Daoy (cell line): ENCODE data around the gene TMEM247. TPM values are rescaled to one million over a fixed set of nuclear protein-coding genes. Genes with fewer than 3 reads are reported as not detected.

Experiments used
- DNase-seq: peaks from one replicate; pipeline ENCODE4 v3.0.0-alpha.2; 2015; ENCODE audit warnings: low read depth
- total RNA-seq: library from RNA; depleted of rRNA; stranded (reverse); fragments of >200 nt; shearing (Covaris generic); gene quantifications from 2 replicates; pipeline ENCODE4 v1.2.3, GENCODE V29; 2014; rRNA removed

Gene TMEM247
- not detected in 2 replicates for total RNA-seq

- DNase-seq, result no peak
These were observed at the start of gene TMEM247 for GRCh38 chr2:46479265-46479664. Gene TMEM247, plus strand, starts transcription at chr2:46479565.

DNA sequence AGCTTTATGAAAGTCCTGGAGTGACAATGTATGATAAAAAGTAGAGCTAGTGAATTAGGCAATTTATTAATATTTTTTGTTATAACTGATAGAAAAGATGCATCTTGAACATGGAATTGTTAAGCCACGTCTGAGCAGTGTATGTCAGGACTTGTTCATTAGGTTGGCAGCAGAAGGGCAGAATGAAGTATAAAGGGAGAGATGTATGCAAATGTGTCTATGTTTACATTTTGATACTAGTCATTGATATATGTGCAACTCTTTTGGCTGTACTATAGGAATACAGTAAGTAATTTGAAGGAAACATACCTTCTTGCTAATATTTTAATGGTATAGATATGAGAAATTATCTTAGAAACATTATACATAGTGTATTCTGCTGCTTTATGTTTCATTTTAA, 49.0 kb upstream of the TMEM247 start:
- no peak for DNase-seq

DNA sequence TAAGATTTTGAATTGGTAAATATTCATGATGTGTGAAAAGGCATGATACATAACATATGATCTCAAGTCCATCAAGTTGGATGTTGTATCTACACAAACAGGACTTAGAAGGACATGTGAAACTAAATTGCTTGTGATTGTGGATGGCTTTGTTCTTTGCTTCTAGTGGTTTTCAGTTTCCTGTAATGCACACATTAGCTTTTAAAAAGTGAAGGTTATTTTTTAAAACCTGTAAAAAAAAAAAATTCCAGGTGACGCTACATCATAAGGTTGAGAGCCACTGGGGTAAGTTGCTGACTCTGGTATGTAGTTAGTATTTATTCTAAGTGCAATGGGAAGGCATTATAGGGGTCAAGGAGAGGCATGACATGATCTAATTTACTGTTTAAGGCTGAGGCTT, 48.4 kb upstream of the TMEM247 start:
- no peak for DNase-seq

DNA sequence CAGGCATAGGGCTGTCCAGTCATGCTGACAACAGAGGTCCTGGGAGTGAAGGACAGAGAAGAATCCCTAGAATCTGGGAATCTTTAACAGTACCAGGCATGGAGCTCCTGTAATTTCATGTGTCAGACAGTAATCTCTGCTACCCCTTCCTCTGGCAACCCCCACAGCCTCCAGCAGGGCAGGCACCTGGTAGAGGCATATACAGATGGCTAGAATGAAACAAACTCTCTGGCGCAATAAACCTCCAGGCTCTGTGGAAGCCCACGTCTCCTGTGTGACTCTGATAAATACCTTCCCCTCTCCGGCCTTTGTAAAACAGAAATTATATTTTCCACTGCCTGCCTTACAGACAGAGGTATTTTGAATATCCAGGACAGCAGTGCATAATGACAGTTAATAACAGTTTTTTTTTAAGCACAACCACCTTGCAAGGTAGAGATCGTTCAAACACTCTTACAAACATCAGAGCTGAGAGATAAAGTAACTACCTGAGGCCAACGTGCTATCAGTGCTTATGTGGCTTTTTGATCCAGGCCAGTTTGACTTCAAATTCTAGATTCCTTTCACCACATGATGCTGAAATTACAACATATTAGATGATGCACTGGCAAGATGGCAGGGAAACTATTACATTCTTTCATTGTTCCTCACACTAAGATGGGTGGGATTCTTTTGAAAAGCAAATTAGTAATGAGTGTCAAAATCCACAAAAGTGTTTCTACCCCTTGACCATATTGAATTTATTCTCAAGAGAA, 47.7 kb upstream of the TMEM247 start:
- no peak for DNase-seq

GRCh38 chr2:46434851-46435273, 44.5 kb upstream of the TMEM247 start:
- no peak for DNase-seq

DNA sequence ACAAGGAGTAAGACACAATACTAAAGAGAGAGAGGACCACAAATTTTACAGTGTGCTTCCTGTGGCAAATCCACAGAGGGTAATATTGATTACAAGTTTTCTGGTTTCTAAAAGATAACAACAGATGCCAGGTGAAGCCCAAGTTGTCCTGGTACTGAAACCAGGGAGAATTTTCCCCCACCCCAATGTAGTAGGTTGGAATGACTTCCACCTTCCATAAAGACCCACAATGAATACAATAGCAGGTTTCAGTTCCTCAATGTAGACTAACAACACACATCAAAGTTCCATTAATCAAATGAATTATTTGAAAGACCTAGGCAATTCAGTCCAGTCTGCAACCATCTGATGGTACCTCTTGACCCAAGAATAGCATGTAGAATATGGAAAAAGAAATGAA, 44.0 kb upstream of the TMEM247 start:
- no peak for DNase-seq

DNA sequence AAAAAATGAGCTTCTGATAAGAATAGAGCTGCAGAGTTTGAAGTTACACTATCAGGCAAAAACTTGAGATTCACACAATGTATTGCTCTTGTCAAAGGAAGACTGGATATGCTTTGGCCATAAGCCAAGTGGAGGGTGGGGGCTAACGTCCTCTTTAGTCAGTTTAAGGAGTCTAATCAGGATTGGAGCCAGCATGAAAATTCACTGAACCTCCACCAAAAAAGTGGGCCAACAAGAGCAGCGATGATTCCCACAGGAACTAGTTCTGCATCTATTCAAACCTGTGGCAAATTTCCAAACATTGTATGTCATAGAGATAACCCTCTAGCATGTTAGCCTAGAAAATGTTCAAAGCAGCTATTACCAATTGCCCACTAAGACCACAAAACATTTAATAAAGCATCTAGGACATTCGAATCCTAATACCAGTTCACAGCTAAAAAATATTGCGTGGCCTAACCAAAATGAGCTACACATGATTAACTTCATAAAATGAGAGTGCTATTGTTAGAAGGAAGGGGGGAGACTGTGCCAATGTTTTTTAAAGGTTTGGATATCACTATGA, 43.5 kb upstream of the TMEM247 start:
- no peak for DNase-seq

- DNase-seq, result no peak
These were observed 42.6 kb upstream of the TMEM247 start for GRCh38 chr2:46436800-46437199.

- DNase-seq, result no peak
These were observed 41.3 kb upstream of the TMEM247 start for GRCh38 chr2:46438102-46438501.

- no peak for DNase-seq
These were observed 40.6 kb upstream of the TMEM247 start for GRCh38 chr2:46438794-46439193.

GRCh38 chr2:46439582-46439981, 39.8 kb upstream of the TMEM247 start:
- no peak for DNase-seq

DNA sequence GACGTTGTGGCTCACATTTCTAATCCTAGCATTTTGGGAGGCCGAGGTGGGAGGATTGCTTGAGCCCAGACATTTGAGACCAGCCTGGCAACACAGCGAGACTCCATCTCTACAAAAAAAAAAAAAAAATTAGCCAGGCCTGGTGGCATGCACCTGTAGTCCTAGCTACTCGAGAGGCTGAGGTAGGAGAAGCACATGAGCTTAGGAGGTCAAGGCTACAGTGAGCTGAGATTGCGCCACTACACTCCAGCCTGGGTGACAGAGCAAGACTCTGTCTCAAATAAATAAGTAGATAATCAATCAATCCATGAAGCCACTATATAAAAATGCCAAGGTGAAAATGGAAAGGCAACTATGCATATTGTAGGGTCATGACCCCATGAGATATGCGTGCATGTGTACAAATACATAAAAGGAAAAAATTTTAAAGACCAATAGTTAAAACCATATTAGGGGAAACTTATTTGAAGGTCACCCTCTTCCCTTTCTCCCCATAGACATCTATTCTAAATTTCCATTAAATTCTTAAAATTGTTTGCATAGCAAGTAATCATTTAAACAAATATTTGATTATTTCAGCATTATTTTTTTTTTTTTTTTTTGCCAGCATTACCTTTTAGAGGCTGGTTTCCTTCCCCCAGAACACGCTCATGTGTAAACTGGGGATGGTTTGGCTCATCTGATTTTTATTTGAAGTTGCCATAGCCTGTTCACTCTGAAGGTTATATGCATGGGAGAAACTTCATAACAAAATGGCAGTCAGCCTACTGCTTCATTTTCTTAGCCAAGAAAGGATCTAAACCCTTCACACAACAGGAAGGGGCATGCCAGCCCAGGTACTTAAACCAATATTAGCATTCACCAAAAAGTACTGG, 37.3 kb upstream of the TMEM247 start:
- DNase-seq, result no peak

DNA sequence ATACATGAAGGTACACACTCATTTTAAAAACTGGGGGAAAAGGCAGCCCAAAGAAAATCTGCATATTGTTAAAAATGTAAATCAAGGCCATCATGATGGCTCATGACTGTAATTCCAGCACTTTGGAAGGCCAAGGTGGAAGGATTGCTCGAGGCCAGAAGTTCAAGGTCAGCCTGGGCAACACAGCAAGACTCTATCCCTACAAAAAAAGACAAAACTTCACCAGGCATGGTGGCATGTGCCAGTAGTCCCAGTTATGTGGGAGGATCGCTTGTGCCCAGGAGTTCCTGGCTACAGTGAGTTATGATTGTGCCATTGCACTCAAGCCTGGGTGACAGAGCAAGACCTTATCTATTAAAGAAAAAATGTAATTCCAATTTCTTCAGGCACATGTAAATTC, 34.6 kb upstream of the TMEM247 start:
- no peak for DNase-seq

DNA sequence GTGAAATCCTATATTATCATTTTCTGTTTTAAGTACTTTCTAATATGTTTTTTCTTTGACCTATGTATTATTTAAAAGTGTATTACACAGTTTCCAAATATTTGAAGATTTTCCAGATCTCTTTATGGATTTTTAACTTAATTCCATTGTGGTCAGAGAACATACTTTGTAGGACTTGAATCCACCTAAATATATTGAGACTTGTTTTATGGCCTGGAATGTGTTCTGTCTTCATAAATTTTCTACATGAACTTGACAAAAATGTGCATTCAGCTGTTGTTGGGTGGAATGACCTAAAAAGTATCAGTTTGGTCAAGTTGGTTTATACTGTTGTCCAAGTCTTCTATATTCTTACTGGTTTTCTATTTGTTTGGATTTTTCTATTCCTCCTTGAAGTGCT, 33.8 kb upstream of the TMEM247 start:
- no peak for DNase-seq

DNA sequence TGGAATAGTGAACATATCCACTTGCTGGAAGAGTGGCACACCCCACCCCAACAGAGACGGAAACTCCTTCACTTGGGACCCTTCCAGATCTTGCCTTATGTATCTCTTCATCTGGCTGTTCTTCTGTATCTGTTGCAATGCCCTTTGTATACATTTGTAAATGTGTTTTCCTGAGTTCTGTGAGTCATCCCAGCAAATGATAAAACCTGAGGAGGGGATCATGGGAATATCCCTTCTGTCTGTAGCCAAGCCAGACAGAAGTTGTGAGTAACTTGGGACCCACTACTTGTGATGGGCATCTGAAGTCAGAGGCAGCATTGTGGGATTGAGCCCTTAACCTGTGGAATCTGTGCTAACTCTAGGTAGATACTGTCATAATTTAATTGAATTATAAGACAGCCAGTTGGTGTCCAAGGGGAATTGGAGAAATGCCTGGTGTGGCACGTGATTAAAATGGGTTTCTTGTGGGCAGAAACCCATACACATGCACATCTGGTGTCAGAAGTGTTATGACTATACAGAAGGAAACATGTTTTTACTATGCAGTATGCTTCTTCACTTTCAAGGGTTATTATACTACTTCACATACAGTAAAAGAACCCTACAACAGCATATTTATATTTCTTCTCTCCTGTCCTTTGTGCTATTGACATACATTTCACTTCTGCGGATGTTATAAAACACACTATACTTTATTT, 32.3 kb upstream of the TMEM247 start:
- DNase-seq, result no peak

DNA sequence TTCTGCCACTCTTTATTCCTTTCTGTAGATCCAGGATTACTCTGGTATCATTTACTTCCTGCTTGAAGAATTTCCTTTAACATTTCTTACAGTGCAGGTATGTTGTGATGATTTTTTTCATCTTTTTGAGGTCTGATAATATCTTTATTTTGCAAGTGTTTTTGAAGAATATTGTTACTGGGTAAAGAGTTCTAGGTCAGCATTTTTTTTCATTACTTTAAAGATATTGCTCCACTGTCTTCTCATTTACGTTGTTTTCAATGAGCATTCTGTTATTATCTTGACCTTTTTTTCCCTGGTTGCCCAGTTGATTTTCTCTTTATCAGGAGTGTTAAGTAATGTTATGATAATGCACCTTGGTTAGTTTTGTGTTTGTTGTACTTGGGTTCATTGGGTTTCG, 31.7 kb upstream of the TMEM247 start:
- DNase-seq, result no peak

DNA sequence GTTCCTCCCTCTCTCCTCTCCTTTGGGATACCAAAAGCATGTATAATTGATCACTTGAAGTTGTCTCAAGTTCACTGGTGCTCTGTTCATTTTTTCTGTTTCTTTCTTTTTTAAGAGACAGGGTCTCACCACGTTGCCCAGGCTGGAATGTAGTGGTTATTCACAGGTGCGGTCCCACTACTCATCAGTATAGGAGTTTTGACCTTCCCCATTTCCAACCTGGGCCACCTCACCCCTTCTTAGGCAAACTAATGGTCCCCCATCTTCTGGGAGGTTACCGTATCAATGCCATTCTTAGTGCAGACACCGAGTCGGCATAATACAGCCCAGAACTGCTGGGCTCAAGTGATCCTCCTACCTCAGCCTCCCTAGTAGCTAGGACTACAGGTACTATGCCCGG, 31.3 kb upstream of the TMEM247 start:
- DNase-seq, result no peak

- no peak for DNase-seq
These were observed 30.7 kb upstream of the TMEM247 start for GRCh38 chr2:46448641-46449040.

- no peak for DNase-seq
These were observed 29.7 kb upstream of the TMEM247 start for GRCh38 chr2:46449700-46450099.

DNA sequence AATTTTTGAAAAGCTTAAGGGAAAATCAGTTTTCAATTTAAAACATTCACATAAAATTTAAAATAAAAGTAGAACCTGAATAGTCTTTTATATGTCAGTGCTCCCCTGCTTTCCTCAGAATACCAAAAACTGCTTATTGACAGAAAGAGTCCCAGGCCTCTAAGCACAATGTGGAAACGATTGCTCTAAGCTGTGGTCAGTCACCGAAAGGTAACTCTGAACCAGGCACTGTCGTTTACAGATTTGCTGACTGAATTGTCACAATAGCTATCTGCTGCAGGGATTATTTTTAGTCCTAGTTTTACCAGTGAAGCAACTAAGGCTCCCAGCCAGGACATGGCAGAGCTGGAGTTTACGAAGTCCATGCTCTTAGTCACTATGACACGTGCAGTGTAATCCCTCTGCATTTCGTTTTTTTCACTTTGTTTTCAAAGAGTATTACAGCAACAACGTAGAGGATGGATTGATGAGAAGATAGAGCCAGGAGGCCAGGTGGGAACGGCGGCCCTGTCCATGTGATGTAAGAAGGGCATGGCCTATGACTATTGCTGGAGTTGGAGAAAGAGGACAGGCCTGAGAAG, 28.1 kb upstream of the TMEM247 start:
- DNase-seq, result no peak

DNA sequence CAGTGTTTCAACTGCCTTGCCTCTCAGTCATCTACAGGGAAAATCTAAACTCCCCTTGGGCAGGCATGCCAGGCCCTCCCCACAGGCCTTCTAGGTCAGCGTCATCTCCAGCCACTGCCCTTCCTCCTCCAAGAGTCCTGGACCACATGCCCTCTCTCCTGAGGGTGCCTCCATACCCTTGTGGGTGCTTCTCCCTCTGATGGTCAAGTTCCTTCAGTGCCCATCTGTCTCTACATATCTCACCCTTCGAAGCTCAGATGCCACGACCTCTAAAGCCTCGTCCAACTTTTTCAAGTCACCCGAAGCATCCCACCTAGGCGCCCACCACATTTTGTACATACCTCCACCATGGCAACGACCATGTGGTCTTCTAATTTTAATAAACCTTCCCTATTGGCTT, 22.6 kb upstream of the TMEM247 start:
- no peak for DNase-seq
